ENCODE results near the gene CKS2. TPM values are rescaled to one million over a fixed set of nuclear protein-coding genes. Genes with fewer than 3 reads are reported as not detected.

The CKS2 gene
- polyA plus RNA-seq, 1 donor (not counting 4 experiments of a cell fraction or from before 2014, with no cell fraction given) = 291 TPM

- peaks cover 36% of the 10 kb centered on the region for H3K4me1 ChIP-seq (ENCODE audit: control insufficient read depth, extremely low read depth, insufficient read depth, low read length)
- H3K9me1 ChIP-seq (ENCODE audit: control insufficient read depth, extremely low read depth, insufficient read depth, low read length) = no peaks in the 10 kb centered on the region
- FAIRE-seq (no peak), DNase-seq (ENCODE audit: low read depth, low spot score) (no peak)
- dilution Hi-C loops (cut with MboI; ENCODE audit: extremely low pct_ligation_motif_present, low sequenced_read_pairs) = no loop called here
- peak overlapping the region; percentile 86 for H3K4me2 ChIP-seq (ENCODE audit: control insufficient read depth, extremely low read depth, insufficient read depth, low read depth, low read length)
- H3K9ac ChIP-seq (ENCODE audit: control insufficient read depth, extremely low read depth, insufficient read depth, low read length) = peak overlapping the region; percentile 34
- H3K27ac ChIP-seq (ENCODE audit: control insufficient read depth, insufficient read depth, low read length) = peak overlapping the region; percentile 16
- peaks cover 10% of the 10 kb centered on the region for H4K20me1 ChIP-seq (ENCODE audit: control insufficient read depth, extremely low read depth, insufficient read depth, low read length)
- H3K27me3 ChIP-seq (ENCODE audit: control insufficient read depth, extremely low read depth, insufficient read depth, low read length) = no peaks in the 10 kb centered on the region
- peak overlapping the region in 1 of 3 experiments; percentile 23 for H3K4me3 ChIP-seq (ENCODE audit: control insufficient read depth in 2 of 3, extremely low read depth in 1 of 3, insufficient read depth in 2 of 3, low read depth in 1 of 3, low read length in 3 of 3)
- H3K79me2 ChIP-seq (ENCODE audit: control insufficient read depth, insufficient read depth, low read length) = peaks cover 71% of the 10 kb centered on the region
- peaks cover 0 to 16% of the 10 kb centered on the region in 2 experiments for H3K36me3 ChIP-seq (ENCODE audit: control insufficient read depth in 2 of 2, extremely low read depth in 1 of 2, insufficient read depth in 2 of 2, low read length in 2 of 2)
- H3K9me3 ChIP-seq (ENCODE audit: control insufficient read depth, low read depth, low read length) = no peaks in the 10 kb centered on the region
- TF ChIP-seq CTCF (optimal IDR thresholded peaks at IDR 0.05 in 1 of 3, IDR thresholded peaks at IDR 0.05 in 1 of 3, conservative IDR thresholded peaks at IDR 0.05 in 1 of 3; ENCODE audit: extremely low read depth in 1 of 3, insufficient read depth in 2 of 3, low read length in 3 of 3) = no peak
- no peak for TF ChIP-seq EZH2 (IDR thresholded peaks at IDR 0.05; ENCODE audit: low read length)
- H2AFZ ChIP-seq (ENCODE audit: control insufficient read depth, low read length) = no peak overlapping the region
Observed at GRCh38 chr9:89314955-89315354, 4.0 kb downstream of the CKS2 start.

- peaks cover 39% of the 10 kb centered on the region for H3K4me1 ChIP-seq (ENCODE audit: control insufficient read depth, extremely low read depth, insufficient read depth, low read length)
- H3K9me3 ChIP-seq (ENCODE audit: control insufficient read depth, low read depth, low read length) = no peaks in the 10 kb centered on the region
- no peak overlapping the region for H3K4me2 ChIP-seq (ENCODE audit: control insufficient read depth, extremely low read depth, insufficient read depth, low read depth, low read length)
- no peak overlapping the region for H3K27ac ChIP-seq (ENCODE audit: control insufficient read depth, insufficient read depth, low read length)
- H3K9me1 ChIP-seq (ENCODE audit: control insufficient read depth, extremely low read depth, insufficient read depth, low read length) = no peaks in the 10 kb centered on the region
- H3K9ac ChIP-seq (ENCODE audit: control insufficient read depth, extremely low read depth, insufficient read depth, low read length) = no peak overlapping the region
- H3K79me2 ChIP-seq (ENCODE audit: control insufficient read depth, insufficient read depth, low read length) = peaks cover 76% of the 10 kb centered on the region
- TF ChIP-seq CTCF (optimal IDR thresholded peaks at IDR 0.05 in 1 of 3, IDR thresholded peaks at IDR 0.05 in 1 of 3, conservative IDR thresholded peaks at IDR 0.05 in 1 of 3; ENCODE audit: extremely low read depth in 1 of 3, insufficient read depth in 2 of 3, low read length in 3 of 3) (no peak), EZH2 (IDR thresholded peaks at IDR 0.05; ENCODE audit: low read length) (no peak)
- H4K20me1 ChIP-seq (ENCODE audit: control insufficient read depth, extremely low read depth, insufficient read depth, low read length) = peaks cover 10% of the 10 kb centered on the region
- peaks cover 0 to 16% of the 10 kb centered on the region in 2 experiments for H3K36me3 ChIP-seq (ENCODE audit: control insufficient read depth in 2 of 2, extremely low read depth in 1 of 2, insufficient read depth in 2 of 2, low read length in 2 of 2)
- H3K4me3 ChIP-seq (ENCODE audit: control insufficient read depth in 2 of 3, extremely low read depth in 1 of 3, insufficient read depth in 2 of 3, low read depth in 1 of 3, low read length in 3 of 3) = no peak overlapping the region
- no peak overlapping the region for H2AFZ ChIP-seq (ENCODE audit: control insufficient read depth, low read length)
- FAIRE-seq (no peak), DNase-seq (ENCODE audit: low read depth, low spot score) (no peak)
- dilution Hi-C loops (cut with MboI; ENCODE audit: extremely low pct_ligation_motif_present, low sequenced_read_pairs) = no loop called here
- H3K27me3 ChIP-seq (ENCODE audit: control insufficient read depth, extremely low read depth, insufficient read depth, low read length) = no peaks in the 10 kb centered on the region
Observed at GRCh38 chr9:89315482-89315881, 4.5 kb downstream of the CKS2 start.
